Measurements from ENCODE around the gene SYT17.

DNA sequence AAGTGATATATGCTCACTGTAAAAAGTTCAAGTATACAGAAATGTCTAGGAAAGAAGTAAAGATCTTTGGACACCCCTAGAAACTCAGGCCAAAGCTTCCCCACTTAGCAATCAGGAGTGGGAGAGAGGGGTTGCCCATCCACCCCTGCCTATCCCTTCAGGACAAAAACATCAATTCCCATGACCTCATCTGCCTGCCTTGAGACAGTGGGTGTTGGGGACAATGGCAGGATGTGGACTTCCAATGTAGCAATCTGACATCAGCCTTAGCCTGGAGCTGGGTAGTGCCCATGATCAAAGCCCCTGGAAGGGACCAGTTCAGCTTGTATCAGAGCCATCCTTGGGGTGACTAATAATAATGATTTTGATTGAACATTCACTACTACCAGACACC lies 36.2 kb upstream of the SYT17 start:
- TF ChIP-seq, protein P1, sequence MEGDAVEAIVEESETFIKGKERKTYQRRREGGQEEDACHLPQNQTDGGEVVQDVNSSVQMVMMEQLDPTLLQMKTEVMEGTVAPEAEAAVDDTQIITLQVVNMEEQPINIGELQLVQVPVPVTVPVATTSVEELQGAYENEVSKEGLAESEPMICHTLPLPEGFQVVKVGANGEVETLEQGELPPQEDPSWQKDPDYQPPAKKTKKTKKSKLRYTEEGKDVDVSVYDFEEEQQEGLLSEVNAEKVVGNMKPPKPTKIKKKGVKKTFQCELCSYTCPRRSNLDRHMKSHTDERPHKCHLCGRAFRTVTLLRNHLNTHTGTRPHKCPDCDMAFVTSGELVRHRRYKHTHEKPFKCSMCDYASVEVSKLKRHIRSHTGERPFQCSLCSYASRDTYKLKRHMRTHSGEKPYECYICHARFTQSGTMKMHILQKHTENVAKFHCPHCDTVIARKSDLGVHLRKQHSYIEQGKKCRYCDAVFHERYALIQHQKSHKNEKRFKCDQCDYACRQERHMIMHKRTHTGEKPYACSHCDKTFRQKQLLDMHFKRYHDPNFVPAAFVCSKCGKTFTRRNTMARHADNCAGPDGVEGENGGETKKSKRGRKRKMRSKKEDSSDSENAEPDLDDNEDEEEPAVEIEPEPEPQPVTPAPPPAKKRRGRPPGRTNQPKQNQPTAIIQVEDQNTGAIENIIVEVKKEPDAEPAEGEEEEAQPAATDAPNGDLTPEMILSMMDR (conservative IDR thresholded peaks at IDR 0.05): no peak
- no peak for TF ChIP-seq EZH2 (IDR thresholded peaks at IDR 0.05; ENCODE audit: low read depth)

Measured in PC-9 (cell line).